Daoy (cell line): ENCODE results near the gene GPRC5D. TPM values are rescaled to one million over a fixed set of nuclear protein-coding genes. Genes with fewer than 3 reads are reported as not detected.

Source experiments
- DNase-seq: peaks from one replicate; pipeline ENCODE4 v3.0.0-alpha.2; 2015; ENCODE audit warnings: low read depth
- total RNA-seq: library from RNA; depleted of rRNA; stranded (reverse); fragments of >200 nt; shearing (Covaris generic); gene quantifications from 2 replicates; pipeline ENCODE4 v1.2.3, GENCODE V29; 2014

The GPRC5D gene
- total RNA-seq, 1 experiment from 2014 or later: not detected

DNA sequence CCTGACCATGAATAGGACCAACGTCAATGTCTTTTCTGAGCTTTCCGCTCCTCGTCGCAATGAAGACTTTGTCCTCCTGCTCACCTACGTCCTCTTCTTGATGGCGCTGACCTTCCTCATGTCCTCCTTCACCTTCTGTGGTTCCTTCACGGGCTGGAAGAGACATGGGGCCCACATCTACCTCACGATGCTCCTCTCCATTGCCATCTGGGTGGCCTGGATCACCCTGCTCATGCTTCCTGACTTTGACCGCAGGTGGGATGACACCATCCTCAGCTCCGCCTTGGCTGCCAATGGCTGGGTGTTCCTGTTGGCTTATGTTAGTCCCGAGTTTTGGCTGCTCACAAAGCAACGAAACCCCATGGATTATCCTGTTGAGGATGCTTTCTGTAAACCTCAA lies 43.3 kb downstream of the GPRC5D start:
- DNase-seq: no peak

DNA sequence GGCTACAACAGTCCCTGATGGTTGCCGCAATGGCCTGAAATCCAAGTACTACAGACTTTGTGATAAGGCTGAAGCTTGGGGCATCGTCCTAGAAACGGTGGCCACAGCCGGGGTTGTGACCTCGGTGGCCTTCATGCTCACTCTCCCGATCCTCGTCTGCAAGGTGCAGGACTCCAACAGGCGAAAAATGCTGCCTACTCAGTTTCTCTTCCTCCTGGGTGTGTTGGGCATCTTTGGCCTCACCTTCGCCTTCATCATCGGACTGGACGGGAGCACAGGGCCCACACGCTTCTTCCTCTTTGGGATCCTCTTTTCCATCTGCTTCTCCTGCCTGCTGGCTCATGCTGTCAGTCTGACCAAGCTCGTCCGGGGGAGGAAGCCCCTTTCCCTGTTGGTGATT lies 43.7 kb downstream of the GPRC5D start:
- no peak for DNase-seq

DNA sequence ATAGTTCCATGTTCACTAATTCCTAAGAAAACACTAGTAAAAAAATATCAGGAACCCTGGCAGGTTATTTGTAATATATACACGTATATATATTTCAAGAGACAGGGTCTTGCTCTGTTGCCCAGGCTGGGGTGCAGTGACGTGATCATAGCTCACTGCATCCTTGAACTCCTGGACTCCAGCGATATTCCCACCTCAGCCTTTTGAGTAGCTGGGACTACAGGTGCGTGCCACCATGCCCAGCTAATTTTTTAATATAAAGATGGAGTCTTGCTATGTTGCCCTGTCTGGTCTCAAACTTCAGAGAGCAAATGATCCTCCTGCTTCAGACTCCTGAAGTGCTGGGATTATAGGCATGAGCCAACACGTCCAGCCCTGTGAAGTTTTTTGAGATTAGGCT lies 44.4 kb downstream of the GPRC5D start:
- no peak for DNase-seq

DNA sequence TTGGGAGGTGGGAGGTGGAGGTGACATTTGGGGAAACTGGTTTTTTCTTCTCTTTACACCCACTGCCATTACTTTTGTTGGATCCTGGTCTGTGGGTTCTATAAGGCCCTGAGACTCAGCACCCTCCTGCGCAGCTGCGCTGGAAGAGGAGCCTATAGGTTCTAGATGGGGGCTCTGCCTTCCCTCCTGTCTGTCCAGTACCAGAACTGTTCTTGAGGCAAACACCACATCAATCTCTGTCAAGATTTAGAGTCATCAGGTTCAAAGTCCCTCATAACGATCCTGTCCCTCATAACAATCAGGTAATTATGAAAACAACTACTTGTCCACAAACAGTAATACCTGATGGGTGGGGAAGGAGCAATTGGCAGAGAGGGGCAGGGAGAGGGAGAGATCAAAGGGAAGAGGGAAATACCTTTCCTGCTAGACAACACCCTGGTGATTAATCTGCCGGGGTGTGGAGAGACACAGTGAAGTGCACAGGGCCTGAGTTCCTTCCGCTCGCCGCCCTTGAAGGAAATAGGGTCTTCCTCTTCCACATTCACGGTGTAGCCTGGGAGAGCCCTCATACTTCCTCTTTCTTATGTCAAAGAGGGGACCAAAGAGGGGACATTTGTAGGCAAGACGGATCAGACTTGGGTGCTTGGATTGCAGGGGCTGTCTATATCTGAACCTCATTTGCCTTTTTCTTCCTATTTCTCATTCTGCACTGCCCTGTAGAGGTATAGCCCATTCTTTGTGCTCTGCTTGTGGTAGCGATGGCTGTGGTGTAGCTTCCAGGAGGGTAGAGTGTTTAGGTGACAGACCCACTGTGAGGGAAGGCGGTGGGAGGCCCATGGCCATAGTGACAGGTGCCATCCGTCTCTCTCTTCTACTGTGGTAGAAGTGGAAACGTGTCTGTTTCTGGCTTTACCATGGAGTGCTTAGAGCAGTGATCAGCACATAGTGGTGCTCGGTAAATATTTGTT lies 48.0 kb downstream of the GPRC5D start:
- DNase-seq: no peak

DNA sequence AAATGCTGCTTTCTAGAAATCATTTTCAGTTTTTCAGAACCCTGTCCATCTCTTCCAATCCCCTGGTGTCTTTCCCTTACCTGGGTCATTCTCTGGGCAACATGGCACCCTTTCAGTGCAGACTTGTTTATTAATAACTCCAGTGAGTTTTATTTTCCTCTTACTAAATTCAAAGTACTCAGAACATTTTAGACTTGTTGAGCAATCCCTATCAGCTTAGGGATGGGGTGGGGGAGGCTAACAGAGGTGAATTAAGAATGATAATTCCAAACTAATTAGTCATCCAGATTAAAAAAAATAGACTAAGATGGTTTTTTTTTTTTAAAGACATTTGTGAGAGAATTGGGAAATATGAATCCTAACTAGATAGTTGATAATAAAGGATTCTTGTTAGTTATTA lies 49.9 kb downstream of the GPRC5D start:
- peak; percentile 38 for DNase-seq

DNA sequence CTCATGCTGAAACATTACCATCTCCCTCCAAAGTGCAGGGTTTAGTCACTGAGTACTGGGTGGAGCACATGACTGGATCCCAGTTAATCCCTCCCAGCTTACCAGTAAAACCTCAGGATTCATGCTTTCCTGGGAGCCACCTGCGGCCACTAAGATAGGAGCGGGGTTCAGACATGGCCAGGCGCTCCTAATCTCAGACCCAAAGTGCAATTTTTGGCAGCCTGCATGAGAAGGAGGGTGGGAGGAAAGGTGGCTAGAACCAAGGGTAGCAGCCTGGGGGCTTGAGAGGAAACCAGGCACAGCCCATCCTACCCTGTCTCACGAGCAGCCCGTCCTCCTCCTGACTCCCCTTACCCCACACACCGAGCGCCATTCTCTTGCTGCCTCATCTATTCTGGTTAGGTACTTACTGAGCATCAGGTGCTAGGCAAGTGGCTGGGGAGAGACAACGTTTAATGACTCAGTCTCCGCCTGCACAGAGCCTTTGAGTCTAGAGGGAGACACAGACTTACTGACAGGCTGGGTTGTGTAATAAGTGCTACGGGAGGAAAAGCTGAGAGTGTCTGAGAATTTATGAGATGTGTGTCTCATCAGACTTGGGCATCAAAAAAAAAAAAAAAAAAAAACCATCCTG lies 50.7 kb downstream of the GPRC5D start:
- DNase-seq: peak; percentile 90

DNA sequence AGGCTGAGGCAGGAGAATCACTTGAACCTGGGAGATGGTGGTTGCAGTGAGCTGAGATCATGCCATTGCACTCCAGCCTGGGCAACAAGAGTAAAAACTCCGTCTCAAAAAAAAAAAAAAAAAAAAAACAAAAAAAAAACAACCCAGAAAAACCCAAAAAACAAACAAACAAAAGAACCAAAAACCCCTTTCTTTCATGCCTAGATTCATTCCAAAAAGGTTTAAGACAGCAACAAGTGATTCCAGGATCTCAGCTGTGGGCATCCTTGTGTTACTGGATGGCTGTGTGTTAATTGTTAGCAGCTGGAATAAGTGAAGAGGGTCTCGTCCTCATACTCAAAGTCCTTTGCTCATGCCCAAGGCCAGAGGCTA lies 51.2 kb downstream of the GPRC5D start:
- no peak for DNase-seq

DNA sequence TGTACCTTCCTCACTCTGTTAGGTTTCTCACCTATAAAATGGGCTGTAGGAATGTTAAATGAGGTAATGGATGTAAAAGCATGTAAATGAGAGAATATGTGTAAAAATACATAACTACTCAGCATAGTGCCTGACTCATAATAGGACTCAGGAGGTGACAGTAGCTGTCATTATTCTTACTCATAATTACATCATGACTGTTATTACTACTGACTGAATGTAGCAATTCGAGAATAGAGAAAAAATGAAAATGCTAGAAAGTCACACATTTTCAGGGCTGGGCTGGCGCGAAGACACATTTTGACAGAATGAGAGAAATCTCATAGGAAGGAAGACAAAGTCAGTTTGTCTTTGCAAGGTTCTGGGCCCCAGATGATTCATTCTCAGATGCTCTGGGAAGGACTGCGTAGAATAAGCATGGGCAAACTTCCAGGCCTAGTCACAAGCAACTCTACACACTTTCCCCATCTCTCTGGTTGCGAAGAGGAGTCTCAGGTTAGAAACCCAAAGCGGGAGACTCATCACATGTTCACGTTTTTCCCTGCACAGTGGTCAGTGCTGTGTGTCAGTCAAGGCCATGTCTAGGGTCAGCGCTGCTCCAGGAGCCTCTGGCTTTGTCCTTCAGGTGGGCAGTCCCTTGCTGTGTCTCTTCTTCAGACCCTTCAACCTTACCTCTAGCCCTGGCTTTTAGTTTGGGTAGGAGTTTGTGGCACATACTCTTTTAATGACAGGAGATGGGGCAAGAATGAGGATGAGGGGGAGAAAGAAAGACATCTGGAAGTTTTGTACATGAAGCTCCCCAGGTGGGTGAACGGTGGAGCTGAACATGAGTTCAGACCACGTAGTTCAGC lies 52.2 kb downstream of the GPRC5D start:
- DNase-seq: peak; percentile 85

DNA sequence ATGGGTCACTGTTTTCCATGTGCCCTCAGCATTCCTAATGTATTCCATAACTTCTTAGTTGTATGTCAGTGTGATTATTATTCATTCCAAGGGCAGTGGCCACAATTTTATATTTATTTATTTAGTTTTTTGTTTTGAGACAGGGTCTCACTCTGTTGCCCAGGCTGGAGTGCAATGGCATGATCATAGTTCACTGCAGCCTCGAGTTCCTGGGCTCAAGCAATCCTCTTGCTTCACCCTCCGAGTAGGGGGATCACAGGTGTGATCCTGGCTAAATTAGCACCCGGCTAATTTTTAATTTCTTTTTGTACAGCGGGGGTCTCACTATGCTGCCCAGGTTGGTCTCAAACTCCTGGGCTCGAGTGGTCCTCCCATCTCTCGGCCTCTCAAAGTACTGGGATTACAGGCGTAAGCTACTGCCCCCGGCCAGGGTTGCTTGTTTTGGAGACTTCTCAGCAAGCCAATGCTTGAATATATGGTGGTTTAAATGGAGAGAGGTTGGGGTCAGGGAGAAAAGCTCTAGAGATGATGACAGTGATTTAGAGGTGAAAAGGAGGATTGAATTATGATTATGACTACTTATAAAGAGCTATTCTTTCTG lies 53.0 kb downstream of the GPRC5D start:
- DNase-seq: no peak

DNA sequence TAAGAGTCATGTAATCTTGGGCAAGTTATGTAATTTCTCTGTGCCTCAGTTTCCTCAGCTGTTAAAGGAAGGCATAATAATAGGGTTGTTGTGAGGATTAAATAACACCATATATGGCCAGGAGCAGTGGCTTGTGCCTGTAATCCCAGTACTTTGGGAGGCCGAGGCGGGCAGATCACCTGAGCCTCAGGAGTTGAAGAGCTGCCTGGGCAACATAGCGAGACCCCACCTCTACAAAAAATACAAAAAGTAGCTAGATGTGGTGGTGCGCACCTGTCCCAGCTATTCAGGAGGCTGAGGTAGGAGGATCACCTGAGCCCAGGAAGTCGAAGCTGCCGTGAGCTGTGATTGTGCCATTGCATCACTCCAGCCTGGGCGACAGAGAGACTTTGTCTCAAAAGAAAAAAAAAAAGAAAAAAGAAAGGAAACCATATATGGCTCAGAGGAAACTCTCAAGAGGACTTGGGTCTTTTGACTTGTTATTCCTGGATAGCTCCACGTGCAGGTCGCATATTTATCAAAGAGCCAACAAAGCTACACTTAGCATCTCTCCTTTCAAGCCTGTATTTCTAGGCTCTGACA lies 53.7 kb downstream of the GPRC5D start:
- DNase-seq: no peak

DNA sequence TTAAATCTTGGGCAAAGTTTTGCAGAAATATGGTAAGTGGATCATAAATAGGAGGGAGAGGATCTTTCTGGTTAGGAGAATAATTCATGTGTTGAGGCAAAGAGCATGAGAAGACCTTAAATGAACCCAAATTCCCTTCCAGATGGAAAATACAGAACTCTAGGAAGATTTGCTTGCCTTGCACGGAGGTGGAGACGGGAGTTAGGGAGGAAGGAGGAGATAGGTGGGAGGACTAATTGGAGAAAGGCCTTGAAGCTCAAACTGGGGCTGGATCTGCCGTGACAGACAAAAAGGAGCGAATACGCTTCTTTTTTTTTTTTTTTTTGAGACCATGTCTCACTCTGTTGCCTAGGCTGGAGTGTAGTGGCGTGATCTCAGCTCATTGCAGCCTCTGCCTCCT lies 54.7 kb downstream of the GPRC5D start:
- no peak for DNase-seq

DNA sequence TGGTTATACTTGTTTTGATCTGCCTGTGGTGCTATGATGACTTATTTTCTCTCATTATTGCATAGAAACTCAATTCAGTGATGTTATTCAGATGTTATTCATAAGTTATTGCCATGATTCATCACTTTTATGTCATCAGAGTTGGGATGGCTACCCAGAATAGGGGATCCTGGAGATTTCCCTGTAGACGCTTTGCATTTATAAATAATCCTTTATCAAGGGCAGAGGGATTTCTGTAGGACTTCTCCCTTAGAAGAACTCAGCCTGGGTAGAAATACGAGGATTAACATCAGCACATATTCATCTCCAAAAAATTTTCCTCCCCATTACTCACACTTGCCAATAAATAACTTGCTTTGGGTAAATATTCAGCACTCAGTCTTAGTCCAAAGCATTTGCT lies 55.7 kb downstream of the GPRC5D start:
- no peak for DNase-seq

DNA sequence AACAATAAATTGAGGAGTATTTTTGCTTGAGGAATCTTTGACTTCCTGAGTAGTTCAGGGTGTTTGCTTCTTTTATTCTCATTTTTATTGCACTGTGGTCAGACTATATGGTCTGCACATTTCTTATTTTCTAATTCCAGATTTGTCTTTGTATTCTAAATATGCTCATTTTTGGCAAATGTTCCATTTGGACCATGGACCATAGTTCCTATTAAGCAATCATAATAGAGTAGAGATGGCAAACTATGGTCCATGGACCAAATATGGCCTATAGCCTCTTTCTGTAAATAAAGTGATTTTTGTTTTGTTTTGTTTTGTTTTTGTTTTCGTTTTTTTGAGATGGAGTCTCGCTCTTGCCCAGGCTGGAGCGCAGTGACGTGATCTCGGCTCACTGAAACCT lies 58.5 kb downstream of the GPRC5D start:
- no peak for DNase-seq

DNA sequence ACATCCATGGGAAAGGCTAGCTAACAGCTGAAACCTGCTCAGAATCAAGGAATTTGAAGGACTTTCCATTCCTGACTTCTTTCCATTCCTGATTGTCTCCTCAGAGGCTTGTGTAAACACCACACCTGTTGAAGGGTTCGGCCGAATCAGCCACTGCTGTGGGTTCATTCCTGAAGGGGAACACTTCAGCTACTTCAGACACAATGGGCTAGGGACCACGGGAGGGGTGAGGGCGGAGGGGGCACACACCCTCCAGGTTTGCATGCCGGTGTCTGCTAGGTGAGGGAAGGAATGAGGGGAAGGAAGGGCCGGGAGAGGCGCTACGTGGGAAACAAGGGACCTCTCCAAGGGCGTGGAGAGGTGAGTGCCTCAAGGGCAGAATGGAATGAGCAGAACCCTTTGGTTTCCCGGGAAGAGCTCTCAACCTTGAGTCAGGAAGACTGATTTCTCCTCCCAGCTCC lies 59.3 kb downstream of the GPRC5D start:
- DNase-seq: no peak

DNA sequence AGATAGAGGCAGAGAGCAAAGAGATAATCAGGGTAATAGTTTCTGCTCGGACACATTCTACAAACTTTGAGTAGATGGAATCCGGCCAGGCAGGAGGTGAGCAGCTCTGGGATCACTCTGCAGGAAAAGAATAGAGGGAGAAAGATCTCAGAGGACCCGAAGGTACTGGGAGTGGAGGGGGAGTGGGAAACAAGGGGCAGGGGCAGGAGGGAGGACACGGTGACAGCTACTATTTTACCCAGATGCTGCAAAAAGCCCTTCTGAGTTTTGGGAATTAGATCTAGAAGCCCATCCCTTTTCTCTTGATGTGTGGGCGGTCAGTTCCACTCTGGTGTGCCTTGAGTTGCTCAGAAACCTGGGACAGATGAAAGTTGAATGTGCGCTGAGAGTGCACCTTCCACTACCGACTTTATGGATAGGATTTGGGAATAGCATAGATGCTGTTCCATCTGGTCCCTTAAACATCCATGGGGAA lies 60.1 kb downstream of the GPRC5D start:
- no peak for DNase-seq

DNA sequence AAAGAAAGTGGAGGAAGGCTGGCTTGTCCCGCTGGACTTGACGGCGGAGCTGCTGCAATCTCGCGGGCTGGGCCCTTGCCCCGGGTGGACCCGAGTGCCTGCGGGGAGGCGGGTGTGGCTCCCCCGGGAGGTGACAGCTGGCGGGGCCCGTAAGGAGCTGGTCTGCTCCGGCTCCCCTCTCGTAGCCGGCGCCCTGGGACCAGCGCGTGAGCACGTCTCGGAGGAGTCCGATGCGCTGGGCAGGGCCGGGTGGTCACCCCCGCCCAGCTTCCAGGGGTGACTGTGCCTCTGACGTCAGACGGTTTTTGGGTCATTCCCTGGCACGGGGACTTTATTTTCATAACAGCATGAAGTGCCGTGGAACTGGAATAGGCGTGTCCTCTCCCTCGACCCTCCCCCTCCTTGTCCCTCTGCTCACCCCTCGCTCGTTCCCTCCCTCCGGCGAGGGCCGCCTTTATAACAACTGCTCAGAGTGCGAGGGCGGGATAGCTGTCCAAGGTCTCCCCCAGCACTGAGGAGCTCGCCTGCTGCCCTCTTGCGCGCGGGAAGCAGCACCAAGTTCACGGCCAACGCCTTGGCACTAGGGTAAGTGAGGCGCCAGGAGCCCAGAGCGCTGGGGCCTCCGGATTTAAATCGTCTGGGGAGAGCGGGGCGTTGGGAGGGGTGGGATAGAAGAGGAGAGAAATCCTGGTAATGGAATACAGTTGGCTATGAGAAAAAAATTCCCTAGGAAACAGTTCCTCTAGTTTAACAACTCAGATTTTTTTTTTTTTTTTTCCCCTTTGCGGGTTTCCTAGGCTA lies 60.7 kb downstream of the GPRC5D start, which contains the start of gene GPRC5A:
TSS of gene GPRC5A (plus strand) at position 483 of the 801 bp plus-strand sequence. CDS start 16,688 bp downstream, outside the sequence.
- DNase-seq: peak; percentile 91
